K562 (cell line): Measurements from ENCODE around the gene IFI6. TPM values are rescaled to one million over a fixed set of nuclear protein-coding genes. Genes with fewer than 3 reads are reported as not detected.

Source experiments
- ATAC-seq: fragments of 200-7000 bp; cut with Tn5 transposase; 3 replicates; pipeline ENCODE4 v1.9.1; 2020; ENCODE audit warnings: moderate library complexity
- BruUV-seq: library from RNA; stranded (reverse); fragments of 400-500 nt; replicated peaks from 2 replicates; lab custom pipeline; 2021; lab: Mats Ljungman, UMichigan
- CTCF ChIA-PET: fragments of 300-600 bp; formaldehyde crosslinking; extraction: SDS; loops from one replicate; lab custom pipeline; 2021; ENCODE audit warnings: low intra/inter-chr PET ratio; lab: Yijun Ruan, JAX
- POLR2A ChIA-PET: fragments of 300-600, 350-650 bp; sonication (Branson Sonifier 250); formaldehyde crosslinking; extraction: SDS; loops from one replicate; lab custom pipeline; 2021; ENCODE audit warnings: antibody characterized with exemption, inconsistent platforms; lab: Yijun Ruan, JAX
- DNase-seq, 4 experiments: peaks; one replicate each; pipeline versions ENCODE4 v3.0.0 to v3.0.0-alpha.2; 2011 to 2018; ENCODE audit warnings: low spot score in 3 of 4, mixed read lengths in 3 of 4; ENCODE audit errors: extremely low read depth in 1 of 4
- FAIRE-seq: peaks from 2 replicates; lab custom pipeline; 2011; peaks lifted over from hg19 to GRCh38; lab: Jason Lieb, UNC
- H2AFZ ChIP-seq: 2 replicates; pipeline ENCODE4 v1.6.0; 2011; ENCODE audit warnings: low read depth, low read length, control low read depth, inconsistent platforms
- H3K27ac ChIP-seq: fragments of 200-600 bp; 3 replicates; pipeline ENCODE4 v1.8.0; 2011; ENCODE audit warnings: low read depth, mild to moderate bottlenecking, control low read depth, inconsistent platforms, low read length, moderate library complexity, mixed read lengths; ENCODE audit errors: extremely low read depth
- H3K27me3 ChIP-seq, 2 experiments: fragments of 300-600 bp in 1 of 2; 2 replicates in 1 of 2; 3 replicates in 1 of 2; pipeline versions ENCODE4 v1.6.0 to v1.8.0; 2011; ENCODE audit warnings: inconsistent platforms in 2 of 2, low read length in 2 of 2, mild to moderate bottlenecking in 1 of 2, mixed read lengths in 1 of 2, moderate library complexity in 1 of 2; ENCODE audit not compliant: control insufficient read depth in 2 of 2, insufficient read depth in 2 of 2
- H3K36me3 ChIP-seq: fragments of 300-600 bp; 3 replicates; pipeline ENCODE4 v1.8.0; 2011; ENCODE audit warnings: mild to moderate bottlenecking, low read length, inconsistent platforms; ENCODE audit not compliant: control insufficient read depth, insufficient read depth
- H3K4me1 ChIP-seq, 2 experiments: fragments of 200-600 bp in 1 of 2; replicated peaks in 1 of 2; 2 replicates in 1 of 2; 3 replicates in 1 of 2; pipeline versions ENCODE4 v1.5.1 to v1.8.0; 2011; ENCODE audit warnings: inconsistent platforms in 2 of 2, low read length in 2 of 2, mild to moderate bottlenecking in 1 of 2, mixed read lengths in 1 of 2, moderate library complexity in 1 of 2; ENCODE audit not compliant: control insufficient read depth in 2 of 2, insufficient read depth in 2 of 2
- H3K4me2 ChIP-seq: 2 replicates; pipeline ENCODE4 v1.6.1; 2011; ENCODE audit warnings: low read length, control low read depth, inconsistent platforms, mixed read lengths; ENCODE audit not compliant: insufficient read depth
- H3K4me3 ChIP-seq: fragments of 200-600 bp; sonication (generic), shearing (Covaris generic); 2 replicates; pipeline ENCODE4 v1.5.1; 2016; ENCODE audit warnings: control low read depth, inconsistent platforms
- H3K79me2 ChIP-seq: fragments of 200-600 bp; 3 replicates; pipeline ENCODE4 v1.8.0; 2011; ENCODE audit warnings: low read length, inconsistent platforms; ENCODE audit not compliant: control insufficient read depth, insufficient read depth
- H3K9ac ChIP-seq, 2 experiments: 2 replicates each; pipeline versions ENCODE4 v1.6.0 to v1.6.1; 2011; ENCODE audit warnings: low read depth in 2 of 2, low read length in 2 of 2, control low read depth in 1 of 2, inconsistent platforms in 1 of 2, mild to moderate bottlenecking in 1 of 2, mixed read lengths in 1 of 2; ENCODE audit not compliant: insufficient read depth in 1 of 2
- H3K9me1 ChIP-seq: one replicate; pipeline ENCODE4 v1.6.0; 2011; ENCODE audit warnings: inconsistent platforms, mild to moderate bottlenecking, low read length, moderate library complexity; ENCODE audit not compliant: control insufficient read depth, insufficient read depth
- H3K9me3 ChIP-seq: replicated peaks from 2 replicates; pipeline ENCODE4 v1.5.1; 2011; ENCODE audit warnings: low read depth, low read length, inconsistent platforms; ENCODE audit not compliant: control insufficient read depth, insufficient read depth
- H4K20me1 ChIP-seq: replicated peaks from 2 replicates; pipeline ENCODE4 v1.6.1; 2011; ENCODE audit warnings: low read length, inconsistent platforms, mixed read lengths; ENCODE audit not compliant: control insufficient read depth, insufficient read depth
- CGGBP1 ChIP-seq: fragments of 250-450 bp; sonication (Bioruptor Pico); IDR thresholded peaks from 2 replicates; pipeline ENCODE4 v1.9.0; 2021; ENCODE audit warnings: mild to moderate bottlenecking
- CREB5 ChIP-seq: fragments of 250-450 bp; sonication (Bioruptor Pico); IDR thresholded peaks from 2 replicates; pipeline ENCODE4 v1.5.0; 2020; ENCODE audit warnings: mild to moderate bottlenecking
- GABPB1 ChIP-seq: sonication (generic); formaldehyde crosslinking; IDR thresholded peaks from 2 replicates; pipeline ENCODE4 v1.8.0; 2022; ENCODE audit warnings: mild to moderate bottlenecking, missing genetic modification reagents
- MBD1 ChIP-seq: fragments of 250-450 bp; sonication (Bioruptor Pico); IDR thresholded peaks from 2 replicates; pipeline ENCODE4 v1.8.0; 2022; ENCODE audit warnings: inconsistent platforms
- NELFE ChIP-seq: IDR thresholded peaks from 2 replicates; pipeline ENCODE4 v1.6.1; 2011; ENCODE audit warnings: mild to moderate bottlenecking; ENCODE audit not compliant: insufficient read depth, insufficient read length
- PHB ChIP-seq: fragments of 250-450 bp; sonication (Bioruptor Pico); IDR thresholded peaks from 2 replicates; pipeline ENCODE4 v1.5.0; 2021
- POLR3G ChIP-seq: IDR thresholded peaks from 2 replicates; pipeline ENCODE4 v1.6.1; 2011; ENCODE audit not compliant: insufficient read length, insufficient replicate concordance; ENCODE audit errors: extremely low read depth
- RBM25 ChIP-seq: fragments of 200-400 bp; formaldehyde crosslinking; IDR thresholded peaks from 2 replicates; pipeline ENCODE4 v1.6.1; 2018; ENCODE audit warnings: low read length, low read depth, moderate library complexity; ENCODE audit not compliant: severe bottlenecking
- THAP7 ChIP-seq: fragments of 250-450 bp; sonication (Bioruptor Pico); IDR thresholded peaks from 2 replicates; pipeline ENCODE4 v1.5.0; 2021
- THRB ChIP-seq: fragments of 450-650 bp; formaldehyde crosslinking; conservative IDR thresholded peaks from 2 replicates; pipeline ENCODE4 v1.4.0; 2022; ENCODE audit warnings: mild to moderate bottlenecking, missing genetic modification characterization
- USF1 ChIP-seq: sonication (generic); formaldehyde crosslinking; IDR thresholded peaks from 2 replicates; pipeline ENCODE4 v1.9.0; 2022; ENCODE audit warnings: mild to moderate bottlenecking, missing genetic modification reagents
- ZFP36 ChIP-seq: fragments of 150-350 bp; IDR thresholded peaks from 2 replicates; pipeline ENCODE4 v1.6.1; 2018; ENCODE audit warnings: low read length, low read depth; ENCODE audit not compliant: partially characterized antibody
- ZNF561 ChIP-seq: fragments of 450-650 bp; formaldehyde crosslinking; conservative IDR thresholded peaks from 2 replicates; pipeline ENCODE4 v1.4.0; 2020; ENCODE audit warnings: mild to moderate bottlenecking, moderate library complexity
- WGBS: fragments of 100-300 bp; shearing (Covaris generic); methylation state at CpG from one replicate; pipeline ENCODE4 v1.1.6; 2016; ENCODE audit warnings: low coverage, mixed read lengths; ENCODE audit not compliant: insufficient coverage; ENCODE audit errors: missing lambda C conversion rate; 5-methylcytosine and 5-hydroxymethylcytosine counted together
- in situ Hi-C: fragments of 300-500 bp; cut with MboI; formaldehyde crosslinking; loops from 4 replicates; pipeline ENCODE4 v1.15.0; 2018; ENCODE audit warnings: inconsistent platforms, mixed read lengths
- intact Hi-C: fragments of 100-400 bp; cut with micrococcal nuclease; formaldehyde crosslinking; loops from 2 replicates; pipeline ENCODE4 v1.14.2; 2022
- polyA plus RNA-seq, 8 experiments: library from polyadenylated mRNA; depleted of rRNA in 4 of 8; stranded (reverse) in 5 of 8; unstranded in 3 of 8; fragments of >200 nt; fragmentation: Nextera tagmentation in 2 of 8; fragmentation: Illumina TruSeq in 1 of 8; extraction: Ambion mirVana in 2 of 8; extraction: Trizol in 1 of 8; gene quantifications; 2 replicates each; pipeline versions ENCODE4 v1.2.1 to v1.2.3, GENCODE V29; 2011 to 2014; ENCODE audit warnings: inconsistent platforms in 1 of 8, missing spikeins in 1 of 8
- total RNA-seq, 7 experiments: library from RNA; depleted of rRNA in 6 of 7; stranded (reverse); fragments of >200 nt in 6 of 7; fragmentation: Illumina TruSeq in 2 of 7; extraction: Trizol in 2 of 7; gene quantifications; 2 replicates each; pipeline versions ENCODE4 v1.2.1 to v1.2.3, GENCODE V29; 2011 to 2021; ENCODE audit warnings: low replicate concordance in 1 of 7

IFI6 gene
- total and polyA plus RNA-seq, 9 of the 15 experiments (the other 6 are each of a cell fraction or from before 2014, with no cell fraction given) = 0.17 to 4.5 (median 2.2) TPM

GRCh38 chr1:27710574-27710973 lies 38.6 kb upstream of the IFI6 start:
- WGBS = 68% methylated on average over 2 of the region's 2 CpGs
- H3K4me1 ChIP-seq = peaks cover 6 to 17% of the 10 kb centered on the region in 2 experiments; a peak in 4 of 5 replicates
- FAIRE-seq (no peak), DNase-seq (no peak), ATAC-seq (no peak)
- H3K9ac ChIP-seq = no peak overlapping the region
- no TSS peak for BruUV-seq
- no peak for TF ChIP-seq MBD1 (CRISPR knock-in tag)
- TF ChIP-seq USF1 (CRISPR knock-in tag) = no peak
- no peak for TF ChIP-seq ZNF561 (CRISPR knock-in tag)
- no peak for TF ChIP-seq ZFP36
- TF ChIP-seq RBM25 = no peak
- no peak for TF ChIP-seq THRB (CRISPR knock-in tag)
- TF ChIP-seq PHB (CRISPR knock-in tag) = no peak
- no peak for TF ChIP-seq CREB5 (CRISPR knock-in tag)
- TF ChIP-seq GABPB1 = no peak
- no peak for TF ChIP-seq POLR3G
- no peak for TF ChIP-seq NELFE
- no peak for TF ChIP-seq CGGBP1 (CRISPR knock-in tag)
- TF ChIP-seq THAP7 (CRISPR knock-in tag) = no peak
- no peak overlapping the region for H3K4me2 ChIP-seq
- no peak overlapping the region for H3K4me3 ChIP-seq
- no peak overlapping the region for H3K27ac ChIP-seq
- intact Hi-C loops (no loop called here), in situ Hi-C loops (no loop called here)
- H3K9me1 ChIP-seq = no peaks in the 10 kb centered on the region
- no peaks in the 10 kb centered on the region for H3K79me2 ChIP-seq
- CTCF ChIA-PET = no interaction called here
- H3K9me3 ChIP-seq = no peaks in the 10 kb centered on the region
- H2AFZ ChIP-seq = no peak overlapping the region
- H3K36me3 ChIP-seq = no peaks in the 10 kb centered on the region
- H4K20me1 ChIP-seq = no peaks in the 10 kb centered on the region
- POLR2A ChIA-PET = interaction anchor here (0.6 kb wide), 1 partner anchor 85 kb away, joined by 3 read pairs; no protein-coding TSS in a partner anchor
- no peaks in the 10 kb centered on the region; a peak in 2 of 5 replicates for H3K27me3 ChIP-seq
